COR-L47 (cell line): ENCODE data around the gene FOXD3.
A peak's percentile ranks its signal among the peaks of the same experiment; 100 is the strongest.
"Not testable (repeated sequence)": the region's sequence is repeated elsewhere in the genome, so short reads cannot be mapped to it uniquely, and the experiment has no call there.

Experiments used
- DNase-seq: peaks from one replicate; lab custom pipeline; 2025; lab: John Stamatoyannopoulos, UW

Gene FOXD3

DNA sequence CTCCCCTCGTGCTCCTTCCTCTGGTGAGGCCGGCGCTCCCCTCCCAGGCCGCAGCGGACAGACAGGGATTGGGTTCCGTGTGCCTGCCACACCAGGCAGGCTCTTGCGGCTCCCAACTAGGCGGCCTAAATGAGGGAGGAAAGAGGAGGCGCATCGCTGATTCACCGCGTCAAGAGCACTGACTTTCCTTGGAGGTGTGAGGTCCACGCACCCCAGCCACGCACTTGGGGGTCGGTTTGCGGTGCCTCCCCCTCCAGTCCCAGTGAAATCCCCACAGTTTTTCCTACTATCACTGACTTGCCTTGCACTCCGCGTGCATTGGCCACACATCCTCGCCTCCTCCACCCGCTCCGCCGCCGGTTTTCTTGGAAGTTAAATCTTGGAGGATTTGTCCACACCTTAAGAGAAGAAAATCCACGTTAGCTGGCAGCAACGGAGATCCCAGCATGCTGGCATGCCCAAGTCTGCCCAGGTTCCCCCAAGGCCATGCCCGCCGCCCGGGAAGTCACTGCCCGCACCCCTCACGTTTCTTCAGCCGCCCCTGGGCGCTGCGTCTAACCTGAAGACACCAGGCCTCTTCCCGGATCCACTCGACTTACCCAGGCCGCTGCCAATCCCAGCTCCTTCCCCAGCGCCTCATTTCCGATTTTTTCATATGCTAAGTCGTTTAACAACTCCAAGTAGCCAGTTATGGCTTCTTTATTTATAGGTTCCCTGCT is 1.1 kb upstream of the FOXD3 start:
- DNase-seq, result no peak

DNA sequence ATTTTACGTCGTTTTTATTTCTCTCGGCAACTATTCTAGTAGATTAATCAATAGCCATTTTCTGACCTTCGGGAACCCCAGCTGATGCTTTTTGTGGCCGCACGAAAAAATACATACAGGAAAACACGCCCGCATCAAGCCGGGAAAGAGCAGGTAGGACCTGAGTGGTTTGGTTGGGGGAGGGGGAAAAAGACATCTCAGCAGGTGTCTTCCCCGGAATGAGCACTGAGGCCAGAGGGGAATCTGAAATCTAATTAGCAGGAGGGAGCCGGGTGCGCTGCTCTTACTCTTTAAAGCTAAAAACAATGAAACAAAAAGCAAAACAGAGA is 618 bp upstream of the FOXD3 start:
- no peak for DNase-seq

DNA sequence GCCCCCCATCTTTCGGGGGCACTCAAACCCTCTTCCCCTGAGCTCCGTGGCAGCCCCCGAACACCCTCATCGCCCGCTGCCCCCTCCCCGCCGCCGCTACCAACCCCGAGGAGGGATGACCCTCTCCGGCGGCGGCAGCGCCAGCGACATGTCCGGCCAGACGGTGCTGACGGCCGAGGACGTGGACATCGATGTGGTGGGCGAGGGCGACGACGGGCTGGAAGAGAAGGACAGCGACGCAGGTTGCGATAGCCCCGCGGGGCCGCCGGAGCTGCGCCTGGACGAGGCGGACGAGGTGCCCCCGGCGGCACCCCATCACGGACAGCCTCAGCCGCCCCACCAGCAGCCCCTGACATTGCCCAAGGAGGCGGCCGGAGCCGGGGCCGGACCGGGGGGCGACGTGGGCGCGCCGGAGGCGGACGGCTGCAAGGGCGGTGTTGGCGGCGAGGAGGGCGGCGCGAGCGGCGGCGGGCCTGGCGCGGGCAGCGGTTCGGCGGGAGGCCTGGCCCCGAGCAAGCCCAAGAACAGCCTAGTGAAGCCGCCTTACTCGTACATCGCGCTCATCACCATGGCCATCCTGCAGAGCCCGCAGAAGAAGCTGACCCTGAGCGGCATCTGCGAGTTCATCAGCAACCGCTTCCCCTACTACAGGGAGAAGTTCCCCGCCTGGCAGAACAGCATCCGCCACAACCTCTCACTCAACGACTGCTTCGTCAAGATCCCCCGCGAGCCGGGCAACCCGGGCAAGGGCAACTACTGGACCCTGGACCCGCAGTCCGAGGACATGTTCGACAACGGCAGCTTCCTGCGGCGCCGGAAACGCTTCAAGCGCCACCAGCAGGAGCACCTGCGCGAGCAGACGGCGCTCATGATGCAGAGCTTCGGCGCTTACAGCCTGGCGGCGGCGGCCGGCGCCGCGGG is 837 bp downstream of the FOXD3 start:
- DNase-seq, result peak; percentile 64

DNA sequence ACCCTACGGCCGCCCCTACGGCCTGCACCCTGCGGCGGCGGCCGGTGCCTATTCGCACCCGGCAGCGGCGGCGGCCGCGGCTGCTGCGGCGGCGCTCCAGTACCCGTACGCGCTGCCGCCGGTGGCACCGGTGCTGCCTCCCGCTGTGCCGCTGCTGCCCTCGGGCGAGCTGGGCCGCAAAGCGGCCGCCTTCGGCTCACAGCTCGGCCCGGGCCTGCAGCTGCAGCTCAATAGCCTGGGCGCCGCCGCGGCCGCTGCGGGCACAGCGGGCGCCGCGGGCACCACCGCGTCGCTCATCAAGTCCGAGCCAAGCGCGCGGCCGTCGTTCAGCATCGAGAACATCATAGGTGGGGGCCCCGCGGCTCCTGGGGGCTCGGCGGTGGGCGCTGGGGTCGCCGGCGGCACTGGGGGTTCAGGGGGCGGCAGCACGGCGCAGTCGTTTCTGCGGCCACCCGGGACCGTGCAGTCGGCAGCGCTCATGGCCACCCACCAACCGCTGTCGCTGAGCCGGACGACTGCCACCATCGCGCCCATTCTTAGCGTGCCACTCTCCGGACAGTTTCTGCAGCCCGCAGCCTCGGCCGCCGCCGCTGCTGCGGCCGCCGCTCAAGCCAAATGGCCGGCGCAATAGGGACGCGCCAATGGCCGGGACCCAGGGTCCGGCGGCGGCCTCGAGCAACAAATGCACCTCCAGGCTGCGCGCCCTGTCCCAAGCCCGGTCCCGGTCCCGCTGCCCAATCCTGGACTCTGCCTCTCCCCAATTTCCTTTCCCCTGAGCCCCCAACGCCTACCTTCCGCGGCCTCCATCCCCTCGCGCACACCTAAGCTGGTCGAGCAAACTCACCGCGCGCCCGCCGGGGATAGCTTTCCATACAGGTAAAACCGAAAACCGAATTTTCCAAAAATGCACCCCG is 1.8 kb downstream of the FOXD3 start:
- DNase-seq, result peak; percentile 59

DNA sequence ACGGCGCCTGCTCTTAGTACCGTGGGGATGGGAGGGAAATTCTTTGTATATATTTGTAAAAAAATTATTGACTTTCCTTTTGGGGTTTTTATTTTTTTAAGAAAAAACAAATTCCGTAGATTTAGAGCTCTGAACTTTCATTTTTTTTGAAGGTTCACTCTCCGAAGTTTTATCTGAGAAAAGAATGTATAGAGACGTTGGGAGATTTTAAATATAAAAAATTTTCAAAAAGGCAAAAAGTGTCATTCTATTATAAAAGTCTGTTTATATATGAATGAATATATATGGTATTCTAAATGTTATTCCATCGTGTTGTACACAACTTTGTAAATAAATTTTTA is 2.4 kb downstream of the FOXD3 start:
- no peak for DNase-seq

DNA sequence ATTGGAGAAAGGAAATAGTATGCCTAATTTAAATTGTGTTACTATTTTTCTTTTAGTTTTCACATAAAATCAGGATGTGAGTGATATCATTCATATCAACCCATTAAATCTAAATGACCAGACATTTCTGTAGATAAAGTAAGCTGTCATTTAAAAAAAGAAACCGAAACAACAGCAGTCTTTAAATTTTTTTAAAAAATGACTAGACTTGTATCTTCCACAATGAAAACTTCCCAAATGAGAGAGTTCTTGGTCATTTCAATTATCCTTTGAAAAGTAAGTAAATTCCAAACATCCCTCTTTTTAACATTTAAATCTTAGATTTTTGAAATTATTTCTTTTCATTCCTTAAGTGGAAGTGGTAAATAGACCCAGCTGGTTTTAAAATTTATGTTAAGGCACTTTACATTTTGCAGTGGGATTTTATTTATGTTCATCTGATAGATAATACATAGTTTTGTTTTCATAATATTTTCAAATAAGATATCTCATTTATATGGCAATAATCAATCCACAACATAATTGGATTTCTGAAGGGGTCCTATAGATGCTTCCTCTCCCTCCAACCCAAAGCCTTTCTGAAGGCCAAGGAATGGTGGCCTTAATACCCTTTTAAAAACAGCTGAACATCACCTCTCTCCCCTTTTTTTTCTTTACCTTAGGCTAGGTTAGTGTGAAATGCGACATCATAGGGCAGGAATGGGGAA is 3.1 kb downstream of the FOXD3 start:
- DNase-seq, result no peak

DNA sequence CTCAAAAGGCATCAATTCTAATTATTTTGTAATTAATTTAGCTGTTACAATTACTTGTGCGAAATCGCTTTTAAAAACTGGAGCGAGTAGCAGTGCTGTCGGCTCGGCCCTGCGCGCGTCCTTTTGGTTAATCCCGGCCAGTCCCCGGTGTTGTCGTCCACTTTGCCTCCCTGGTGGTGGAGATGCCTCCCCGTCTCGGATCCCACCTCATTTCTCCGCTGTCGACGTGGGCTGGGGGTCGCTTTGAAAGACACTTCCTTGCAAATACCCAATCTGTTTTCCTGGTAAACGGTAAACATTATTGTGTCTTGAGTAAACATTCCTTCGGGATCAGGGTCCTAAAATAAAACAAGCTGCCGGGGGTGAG is 3.7 kb downstream of the FOXD3 start:
- no peak for DNase-seq

DNA sequence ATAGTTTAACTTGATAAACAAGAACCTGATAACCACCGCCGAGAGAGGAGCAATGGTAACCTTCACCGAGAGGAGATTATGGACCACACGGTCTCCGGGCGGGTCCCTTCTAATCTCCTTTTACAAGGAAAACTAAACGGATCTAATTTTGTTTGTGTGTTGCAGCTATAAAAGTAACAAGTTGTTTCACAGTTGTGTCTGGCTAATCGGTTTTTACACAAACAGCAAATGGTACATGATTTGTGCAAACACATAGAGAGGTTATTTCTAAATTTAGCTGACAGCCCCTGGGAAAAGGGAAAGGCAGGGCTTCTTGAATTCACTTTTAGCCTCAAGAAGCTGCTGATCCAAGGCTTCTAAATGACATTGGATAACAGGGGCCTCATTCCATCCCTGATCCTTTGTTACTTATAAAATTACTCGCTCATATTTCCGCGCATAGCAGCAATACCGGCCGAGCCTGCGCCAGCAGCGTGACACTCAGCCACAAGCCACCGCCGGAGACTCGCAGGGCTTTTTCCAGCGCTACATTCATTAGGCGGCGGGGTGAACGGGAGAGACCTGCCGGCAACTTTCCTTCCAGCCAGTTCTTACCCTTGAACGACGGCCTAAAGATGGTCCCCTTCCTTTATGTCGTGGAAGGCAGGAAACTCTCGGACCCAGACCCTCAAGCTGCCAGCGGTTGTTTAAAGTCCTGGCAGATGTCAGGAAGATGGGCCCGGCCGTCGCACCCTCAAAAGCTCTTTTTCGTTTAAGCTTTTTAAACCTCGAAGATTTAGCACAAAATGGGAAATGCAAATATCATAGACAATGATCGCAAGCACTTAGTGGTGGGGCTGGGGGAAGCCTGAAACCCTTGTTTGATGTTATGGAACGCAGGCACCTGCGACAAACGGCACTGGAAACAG is 4.4 kb downstream of the FOXD3 start:
- no peak for DNase-seq

DNA sequence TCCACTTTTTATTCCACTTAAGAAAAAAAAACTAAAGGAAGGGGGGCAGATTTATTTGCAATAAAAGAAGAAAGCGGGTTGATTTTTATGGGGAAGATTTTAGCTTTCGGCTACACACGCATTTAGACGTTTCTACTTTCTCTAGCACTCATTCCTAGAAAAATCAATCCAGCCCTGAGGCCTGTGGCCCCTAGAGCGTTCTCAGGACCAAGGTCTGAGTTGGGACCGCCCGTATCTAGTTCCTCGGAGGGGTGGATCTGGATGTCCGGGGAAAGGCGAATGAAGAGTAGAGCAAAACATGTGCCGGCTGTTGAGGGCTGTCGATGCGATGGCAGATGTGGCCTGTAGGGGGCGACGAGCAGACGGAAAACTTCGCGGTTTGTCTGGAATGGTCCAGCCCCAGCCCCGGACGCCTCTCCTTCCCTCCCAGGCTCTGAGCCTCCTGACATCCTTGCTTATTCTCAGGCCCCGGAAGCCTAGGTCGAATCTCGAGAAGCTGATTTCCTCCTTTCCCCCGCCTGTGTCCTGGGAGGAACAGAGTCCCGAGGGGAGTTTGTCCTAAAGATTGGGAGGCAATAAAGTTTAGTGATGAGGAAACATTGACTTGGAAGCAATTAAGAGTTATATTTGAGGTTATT is 5.2 kb downstream of the FOXD3 start:
- DNase-seq, result peak; percentile 17

DNA sequence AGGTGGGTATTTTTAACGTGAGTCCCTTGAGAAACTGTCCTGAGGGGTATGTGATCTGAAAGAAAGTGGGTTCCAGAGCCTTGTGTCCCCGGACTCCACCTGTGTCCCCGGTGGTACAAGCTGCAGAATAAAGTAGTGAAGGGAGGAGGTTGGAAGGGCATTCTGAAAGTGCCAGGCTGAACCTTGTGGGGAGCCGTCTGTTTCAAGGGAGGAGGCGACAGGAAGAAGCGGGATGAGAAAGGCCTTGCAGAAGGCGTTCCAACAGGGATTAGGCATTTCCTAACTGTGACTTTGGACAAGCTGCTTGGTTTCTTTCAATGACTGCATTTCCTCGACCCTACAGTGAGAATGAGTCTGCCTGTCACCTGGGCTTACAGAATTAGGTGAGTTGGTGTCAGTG is 5.8 kb downstream of the FOXD3 start:
- DNase-seq, result no peak

DNA sequence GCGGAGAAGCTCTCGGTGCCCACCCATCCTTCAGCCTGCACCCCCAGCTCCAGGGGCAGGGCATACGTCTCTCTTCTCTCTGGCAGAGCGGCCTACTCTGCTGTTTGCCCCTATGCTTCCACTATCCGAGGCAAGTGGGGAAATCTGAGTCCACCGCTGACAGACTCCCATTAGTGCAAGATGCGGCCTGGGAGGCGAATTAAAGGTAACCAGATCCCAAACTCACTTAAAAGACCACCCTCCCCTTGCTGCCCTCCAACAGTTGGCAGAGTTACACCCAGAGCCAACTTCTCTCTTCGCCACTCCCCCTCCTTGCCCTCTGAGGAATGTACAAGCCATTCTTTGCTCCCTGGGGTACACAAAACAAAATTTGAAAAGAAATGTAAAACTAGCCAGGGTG is 6.4 kb downstream of the FOXD3 start:
- no peak for DNase-seq

DNA sequence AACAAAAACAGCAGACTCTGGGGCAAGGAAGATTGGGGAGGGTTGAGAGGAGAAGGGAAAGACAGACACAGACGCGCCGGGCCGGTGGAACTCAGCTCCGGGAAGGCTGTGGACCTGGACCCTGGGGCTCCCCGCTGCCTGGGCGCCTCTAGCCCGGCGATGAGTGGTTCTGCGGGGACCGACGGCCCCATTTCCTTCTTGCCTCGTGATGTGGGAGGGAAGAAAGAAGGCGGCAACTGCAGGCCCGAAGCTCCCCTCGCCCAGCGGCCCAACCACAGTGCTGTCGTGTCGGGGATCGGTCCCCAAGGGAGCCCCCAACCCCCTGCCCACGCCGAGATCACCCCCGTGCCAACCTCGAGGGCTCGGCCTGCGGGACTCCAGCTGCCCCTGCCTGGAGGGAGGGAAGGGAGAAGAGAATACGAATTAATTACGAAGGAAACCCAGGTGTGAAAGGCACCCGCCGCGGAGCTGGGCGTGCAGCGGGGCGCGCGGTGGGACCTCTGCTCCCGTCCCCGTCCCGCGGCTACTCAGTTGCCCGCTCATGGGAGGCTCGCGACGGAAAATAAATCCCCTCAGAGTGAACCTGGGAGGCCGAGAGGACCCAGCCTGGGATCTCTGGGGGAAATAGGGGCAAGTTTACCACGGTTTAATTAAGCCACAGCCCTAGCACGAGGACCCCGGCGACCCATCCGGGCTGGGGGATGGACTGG is 7.4 kb downstream of the FOXD3 start:
- no peak for DNase-seq

DNA sequence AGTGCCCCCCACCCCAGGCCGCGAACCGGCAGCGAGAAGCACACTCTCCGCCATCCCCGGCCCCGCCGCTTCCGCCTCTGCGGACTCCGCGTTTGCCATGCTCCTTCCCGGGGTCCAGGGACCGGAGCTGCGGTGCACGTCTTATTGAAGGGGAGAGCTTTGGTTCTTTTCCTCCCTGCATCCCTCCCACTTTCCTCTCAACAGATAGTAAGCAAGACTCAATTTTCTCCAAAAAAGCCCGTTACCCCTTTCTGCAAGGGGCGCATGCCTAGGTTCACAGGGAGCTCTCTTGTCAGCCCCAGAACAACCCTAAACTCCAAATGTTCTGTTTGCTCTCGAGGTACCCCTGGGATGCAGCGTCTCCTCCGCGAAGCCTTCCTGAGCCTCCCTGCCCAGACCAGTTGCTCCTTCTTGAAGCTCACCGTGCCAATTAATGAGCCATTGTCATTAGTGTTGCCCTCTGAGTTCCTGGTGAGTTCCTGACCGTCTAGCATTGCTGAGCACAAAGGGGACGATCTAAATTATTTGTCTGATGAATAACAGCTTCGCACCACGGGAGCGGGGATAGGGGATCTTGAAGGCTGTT is 8.1 kb downstream of the FOXD3 start:
- DNase-seq, result no peak

DNA sequence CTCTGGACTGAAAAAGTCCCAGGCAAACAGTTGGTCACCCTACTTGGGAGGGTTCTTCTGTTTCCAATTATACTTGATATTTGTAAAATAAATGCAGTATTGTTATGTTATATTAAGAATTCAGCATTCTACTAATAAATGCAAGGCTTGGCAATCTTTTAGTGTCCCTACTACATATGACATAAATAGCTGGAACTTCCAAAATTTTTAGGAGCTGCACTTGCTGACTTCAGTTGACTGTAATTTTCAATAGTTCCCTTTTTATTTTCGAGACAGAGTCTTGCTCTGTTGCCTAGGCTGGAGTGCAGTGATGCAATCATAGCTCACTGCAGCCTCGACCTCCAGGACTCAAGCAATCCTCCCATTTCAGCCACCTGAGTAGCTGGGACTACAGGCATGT is 20.0 kb downstream of the FOXD3 start:
- no peak for DNase-seq

DNA sequence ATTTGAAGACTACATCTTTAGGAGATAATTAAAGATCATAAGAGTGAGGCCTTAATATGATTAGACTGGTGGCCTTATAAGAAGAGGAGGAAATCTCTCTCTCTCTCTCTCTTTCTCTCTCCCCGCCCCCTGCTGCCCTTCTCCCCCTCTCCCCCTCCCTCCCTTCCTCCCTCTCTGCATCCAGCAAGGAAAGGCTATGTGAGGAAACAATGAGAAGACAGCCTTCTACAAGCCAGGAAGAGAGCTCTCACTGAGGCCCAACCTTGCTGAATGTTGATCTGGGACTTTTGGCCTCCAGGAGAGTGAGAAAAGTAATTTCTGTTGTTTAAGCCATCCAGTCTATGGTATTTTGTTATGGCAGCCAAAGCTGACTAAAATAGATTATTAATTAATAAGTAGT is 21.6 kb downstream of the FOXD3 start:
- no peak for DNase-seq

DNA sequence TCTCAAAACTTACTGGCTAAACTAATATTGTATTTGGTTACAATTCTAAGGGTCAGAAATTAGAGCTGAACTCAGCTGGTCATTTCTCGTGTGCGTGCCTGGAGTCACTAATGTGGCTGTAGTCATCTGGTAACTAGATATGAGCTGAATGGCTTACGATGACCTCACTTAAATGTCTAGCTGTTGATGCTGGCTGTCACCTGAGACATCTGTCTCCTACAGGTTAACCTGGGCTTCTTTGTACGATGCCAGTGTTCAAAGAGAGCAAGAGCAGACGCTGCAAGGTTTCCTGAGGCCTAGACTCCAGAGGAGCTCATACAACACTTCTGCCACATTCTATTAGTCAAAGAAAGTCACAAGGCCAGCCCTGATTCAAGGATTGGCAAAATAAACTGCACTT is 28.0 kb downstream of the FOXD3 start:
- DNase-seq, result no peak

DNA sequence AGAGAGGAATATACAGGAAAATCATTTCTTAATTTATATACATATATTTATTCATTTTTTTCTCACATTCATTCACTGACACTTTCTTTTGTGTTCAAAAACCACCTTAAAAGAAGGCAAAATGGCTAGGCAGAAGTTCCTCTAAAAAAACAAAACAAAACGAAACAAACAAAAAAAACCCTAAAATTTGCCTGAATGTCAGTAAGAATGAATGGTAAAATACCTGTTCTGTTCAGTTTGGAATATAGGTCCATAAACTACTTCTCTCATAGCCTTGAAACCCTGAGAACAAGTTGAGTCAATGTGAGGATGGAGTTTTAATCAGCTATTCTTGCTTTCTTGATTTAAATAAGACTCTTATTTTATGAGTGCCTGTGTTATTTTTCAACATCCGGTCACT is 30.4 kb downstream of the FOXD3 start:
- no peak for DNase-seq

DNA sequence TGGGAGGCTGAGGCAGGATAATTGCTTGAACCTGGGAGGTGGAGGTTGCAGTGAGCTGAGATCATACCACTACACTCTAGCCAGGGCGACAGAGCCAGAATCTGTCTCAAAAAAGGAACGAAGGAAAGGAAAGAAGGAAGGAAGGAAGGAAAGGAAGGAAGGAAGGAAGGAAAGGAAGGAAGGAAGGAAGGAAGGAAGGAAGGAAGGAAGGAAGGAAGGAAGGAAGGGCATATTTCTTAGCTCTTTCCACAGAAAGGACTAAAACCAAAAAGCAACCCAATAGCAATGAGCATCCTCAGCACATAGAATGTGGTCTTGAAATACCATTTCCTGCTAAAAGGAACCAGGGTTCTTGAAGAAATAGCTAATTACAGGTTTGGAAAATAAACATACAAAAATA is 33.9 kb downstream of the FOXD3 start:
- not testable (repeated sequence) for DNase-seq

DNA sequence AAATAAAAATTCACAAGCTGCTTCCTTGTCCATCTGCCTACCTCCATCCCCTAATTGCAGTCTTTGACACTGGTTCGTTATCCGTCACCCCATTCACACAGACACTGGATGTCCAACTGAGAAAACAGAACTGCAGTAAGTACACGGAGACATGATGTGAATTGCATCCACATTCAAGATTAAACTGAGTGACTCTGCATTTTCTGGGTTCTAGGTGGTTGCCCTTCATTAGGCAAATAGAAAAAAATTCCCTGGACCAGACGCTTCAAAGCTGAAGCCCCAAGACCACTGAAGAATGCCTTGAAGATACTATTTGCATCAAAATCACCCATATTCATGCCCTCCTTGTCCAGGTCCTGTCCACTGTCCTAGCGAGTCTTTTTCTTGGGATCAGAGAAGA is 37.2 kb downstream of the FOXD3 start:
- no peak for DNase-seq

DNA sequence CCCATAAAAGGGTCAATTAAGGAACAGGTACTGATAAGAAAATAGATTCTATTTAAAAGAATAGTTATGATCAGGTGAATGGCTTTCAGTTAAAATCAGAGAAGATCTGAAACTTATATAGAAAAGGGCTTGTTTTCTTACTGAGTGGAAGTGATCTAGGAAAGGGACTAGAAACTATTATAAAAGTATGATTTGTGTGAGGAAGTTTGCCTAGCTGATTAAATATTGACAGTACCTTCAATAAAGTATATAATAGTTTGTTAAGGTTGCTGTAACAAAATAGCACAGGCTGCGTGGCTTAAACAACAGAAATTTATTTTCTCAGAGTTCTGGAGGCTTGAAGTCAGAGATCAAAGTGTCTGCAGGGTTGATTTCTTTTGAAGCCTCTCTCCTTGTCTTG is 39.7 kb downstream of the FOXD3 start:
- no peak for DNase-seq
